Muscle of back (tissue), 13 donors: ENCODE results near the gene NBEAL2. TPM values are rescaled to one million over a fixed set of nuclear protein-coding genes. Genes with fewer than 3 reads are reported as not detected.

Source experiments
- DNase-seq, 3 donors: peaks; one replicate each; pipeline versions ENCODE4 v3.0.0 to v3.0.0-alpha.2; 2013
- long read RNA-seq, 9 donors: transcript quantifications; one replicate each; lab custom pipeline, GENCODE V29; 2026
- polyA plus RNA-seq, 10 donors: library from polyadenylated mRNA; unstranded; fragments of 120-200 nt; gene quantifications; one replicate each; pipeline ENCODE4 v1.2.1, GENCODE V29; 2013; ENCODE audit not compliant: insufficient read length in 10 of 10

Gene NBEAL2, protein sequence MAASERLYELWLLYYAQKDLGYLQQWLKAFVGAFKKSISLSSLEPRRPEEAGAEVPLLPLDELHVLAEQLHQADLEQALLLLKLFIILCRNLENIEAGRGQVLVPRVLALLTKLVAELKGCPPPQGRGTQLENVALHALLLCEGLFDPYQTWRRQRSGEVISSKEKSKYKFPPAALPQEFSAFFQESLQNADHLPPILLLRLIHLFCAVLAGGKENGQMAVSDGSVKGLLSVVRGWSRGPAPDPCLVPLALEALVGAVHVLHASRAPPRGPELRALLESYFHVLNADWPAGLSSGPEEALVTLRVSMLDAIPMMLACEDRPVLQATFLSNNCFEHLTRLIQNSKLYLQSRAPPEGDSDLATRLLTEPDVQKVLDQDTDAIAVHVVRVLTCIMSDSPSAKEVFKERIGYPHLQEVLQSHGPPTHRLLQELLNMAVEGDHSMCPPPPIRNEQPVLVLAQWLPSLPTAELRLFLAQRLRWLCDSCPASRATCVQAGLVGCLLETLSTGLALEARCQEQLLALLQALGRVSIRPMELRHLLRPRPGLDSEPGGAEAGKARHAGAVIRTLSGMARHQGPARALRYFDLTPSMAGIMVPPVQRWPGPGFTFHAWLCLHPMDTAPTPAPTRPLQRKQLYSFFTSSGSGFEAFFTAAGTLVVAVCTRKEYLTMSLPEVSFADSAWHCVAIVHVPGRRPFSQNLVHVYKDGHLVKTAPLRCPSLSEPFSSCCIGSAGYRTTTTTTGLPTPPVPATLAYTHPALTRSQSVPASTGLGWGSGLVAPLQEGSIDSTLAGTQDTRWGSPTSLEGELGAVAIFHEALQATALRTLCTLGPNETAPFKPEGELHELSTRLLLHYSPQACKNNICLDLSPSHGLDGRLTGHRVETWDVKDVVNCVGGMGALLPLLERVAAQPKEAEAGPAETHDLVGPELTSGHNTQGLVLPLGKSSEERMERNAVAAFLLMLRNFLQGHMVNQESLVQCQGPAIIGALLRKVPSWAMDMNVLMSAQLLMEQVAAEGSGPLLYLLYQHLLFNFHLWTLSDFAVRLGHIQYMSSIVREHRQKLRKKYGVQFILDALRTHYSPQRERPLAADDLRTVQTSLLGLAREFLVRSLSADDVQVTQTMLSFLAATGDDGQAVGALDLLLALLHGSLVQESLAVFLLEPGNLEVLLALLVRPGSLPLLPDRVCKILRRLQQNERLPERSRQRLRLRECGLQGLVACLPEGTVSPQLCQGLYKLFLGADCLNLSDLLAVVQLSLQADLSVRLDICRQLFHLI (N-terminal part only)
- polyA plus RNA-seq = 10 to 100 TPM in 8 of 10 donors, 1 to 10 TPM in 2; 9.2 to 19.8 (median 16.0) TPM
- long read RNA-seq, donor 1 = 0 reads
- long read RNA-seq, donor 2 = 0 reads
- long read RNA-seq, donor 3 = 0 reads
- long read RNA-seq, donor 4 = 0 reads
- long read RNA-seq, donor 5 = 0 reads
- long read RNA-seq, donor 6 = 0 reads
- long read RNA-seq, donor 7 = 0 reads
- long read RNA-seq, donor 8 = 0 reads
- long read RNA-seq, donor 9 = 0 reads

DNA sequence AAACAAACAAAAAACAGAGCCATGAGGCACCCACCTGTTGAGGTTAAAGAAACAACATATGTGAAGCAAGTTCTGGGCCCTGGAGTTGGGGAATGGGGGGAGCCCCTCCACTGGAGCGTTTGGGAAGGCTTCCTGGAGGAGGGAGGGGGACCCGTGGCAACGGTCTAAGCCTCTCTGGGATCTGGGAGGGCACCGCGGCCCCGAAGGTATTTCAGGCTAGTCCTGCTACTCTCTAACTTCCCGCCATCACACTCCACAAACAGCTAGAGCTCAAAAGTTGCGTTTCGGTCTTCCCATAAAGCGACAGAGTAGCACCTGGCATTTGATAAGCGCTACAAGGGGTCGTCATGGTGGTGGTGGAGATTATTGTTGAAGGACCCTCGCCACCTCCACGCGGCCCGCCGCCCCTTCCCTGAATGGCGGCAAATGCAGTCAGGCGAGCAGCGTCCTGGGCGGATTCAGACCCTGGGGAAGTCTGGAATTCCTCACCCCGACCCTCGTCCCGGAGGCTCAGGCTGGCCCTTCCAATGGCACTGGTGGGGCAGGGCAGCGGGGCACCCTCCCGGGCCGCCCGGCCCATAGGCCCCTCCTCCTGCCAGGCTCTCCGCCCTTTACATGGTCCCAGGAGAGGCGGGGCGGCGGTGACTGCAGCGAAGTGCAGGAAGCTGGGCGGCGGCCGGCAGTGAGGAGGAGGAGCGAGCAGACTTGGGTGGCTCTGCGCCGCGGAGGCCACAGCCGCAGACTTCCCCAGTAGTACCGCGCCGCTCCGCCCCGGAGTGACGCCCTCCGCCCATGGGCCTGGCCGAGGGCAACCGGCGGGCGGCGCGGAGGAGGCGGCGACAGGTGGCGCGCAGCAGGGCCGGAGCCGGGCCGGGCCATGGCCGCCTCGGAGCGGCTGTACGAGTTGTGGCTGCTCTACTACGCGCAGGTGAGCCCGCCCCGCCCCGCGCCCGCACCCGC is at the start of gene NBEAL2:
Gene NBEAL2, plus strand, starts transcription at position 682 of the 960 bp plus-strand sequence. Its CDS starts 196 bp downstream, at position 878.
- peak; percentile 86 to 94 (median 88) for DNase-seq

DNA sequence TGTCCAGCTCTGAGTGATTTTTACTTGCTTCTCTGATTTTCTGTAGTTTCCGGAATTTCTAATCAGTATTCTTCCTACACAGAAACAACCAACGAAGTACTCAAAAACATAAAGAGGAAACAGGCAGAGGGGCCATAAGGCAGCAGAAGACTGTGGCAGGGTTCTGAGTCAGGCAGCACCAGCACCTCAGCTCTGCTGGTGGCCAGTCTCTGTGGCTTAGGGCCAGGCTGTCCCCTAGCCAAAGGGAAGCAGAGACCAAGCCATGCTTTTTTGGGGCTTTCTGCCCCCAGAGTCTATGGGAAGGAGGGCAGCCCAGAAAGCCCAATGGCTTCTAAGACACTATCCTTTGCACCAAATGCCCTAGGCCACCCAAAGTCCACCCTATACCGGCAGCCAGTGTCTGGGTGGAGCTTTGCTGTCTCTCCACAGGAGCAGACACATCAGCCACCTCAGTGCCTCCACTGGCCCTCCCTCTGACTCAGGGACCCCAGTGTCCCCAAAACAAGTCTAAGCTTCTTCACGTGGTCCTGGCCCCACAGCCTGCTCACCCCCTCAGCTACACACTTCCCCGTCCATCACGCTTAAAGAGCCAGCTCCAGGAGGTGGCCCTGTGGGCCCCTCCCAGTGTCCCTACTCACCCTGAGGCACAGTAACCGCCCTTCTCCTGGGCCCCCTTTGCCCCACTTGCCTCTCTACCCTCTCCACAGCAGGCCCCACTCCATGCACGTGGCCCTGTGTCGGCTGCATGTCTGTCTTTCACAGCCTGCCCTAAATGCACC is 49.1 kb upstream of the NBEAL2 start:
- DNase-seq = no peak

DNA sequence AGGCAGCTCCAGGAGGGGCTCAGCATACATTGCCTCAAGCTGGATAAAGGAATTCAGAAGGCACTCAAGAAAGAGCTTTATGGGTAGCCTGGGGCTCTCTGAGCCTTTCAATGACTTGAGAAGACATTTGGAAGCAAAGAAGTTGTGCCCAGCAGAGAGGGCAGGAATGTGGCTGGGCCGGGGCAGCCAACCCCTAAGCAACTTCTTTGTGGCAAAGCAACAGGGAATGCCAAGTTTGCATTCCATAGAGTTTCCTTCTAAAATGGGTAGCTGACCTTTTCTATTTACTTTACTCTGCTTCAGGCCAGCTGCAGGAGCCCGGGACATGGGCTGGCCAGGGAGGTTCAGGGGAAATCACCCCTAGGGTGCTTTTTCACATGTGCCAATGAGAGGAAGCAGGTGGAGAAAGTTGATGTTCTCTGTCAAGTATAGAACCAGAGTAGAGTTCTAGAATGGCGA is 48.5 kb upstream of the NBEAL2 start:
- DNase-seq = no peak

DNA sequence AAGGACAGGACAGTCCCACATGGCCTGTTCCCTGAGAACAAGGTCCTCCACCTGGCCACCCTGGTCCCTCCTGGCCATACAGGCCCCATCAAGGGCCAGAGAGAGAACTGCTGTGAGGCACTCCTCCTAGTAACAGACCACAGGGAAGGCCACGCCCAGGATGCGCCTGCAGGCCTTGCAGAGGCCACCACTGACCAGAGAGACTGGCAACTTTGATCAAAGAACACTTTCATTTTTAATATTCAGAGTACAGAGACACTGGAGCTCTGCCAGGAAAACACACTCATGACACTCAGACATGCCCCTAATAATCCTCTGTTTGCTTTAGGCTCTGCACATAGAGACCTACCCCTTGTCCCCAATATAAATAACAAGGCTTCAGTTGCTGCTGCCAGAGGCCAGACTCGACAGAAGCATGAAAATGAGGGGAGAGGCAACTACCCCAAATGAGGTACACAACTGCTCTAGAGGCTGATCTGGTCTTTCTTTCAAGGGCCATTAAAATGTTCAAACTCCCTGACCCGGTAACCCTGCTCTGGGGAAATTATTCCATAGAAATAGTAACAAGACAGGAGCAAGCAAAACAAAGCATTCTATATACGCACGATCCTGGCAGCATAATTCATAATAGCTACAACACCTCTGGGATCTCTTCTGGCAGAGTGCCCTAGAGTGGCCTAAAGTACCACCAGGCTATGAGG is 47.7 kb upstream of the NBEAL2 start:
- peak in 1 of 3 donors; percentile 55 for DNase-seq

DNA sequence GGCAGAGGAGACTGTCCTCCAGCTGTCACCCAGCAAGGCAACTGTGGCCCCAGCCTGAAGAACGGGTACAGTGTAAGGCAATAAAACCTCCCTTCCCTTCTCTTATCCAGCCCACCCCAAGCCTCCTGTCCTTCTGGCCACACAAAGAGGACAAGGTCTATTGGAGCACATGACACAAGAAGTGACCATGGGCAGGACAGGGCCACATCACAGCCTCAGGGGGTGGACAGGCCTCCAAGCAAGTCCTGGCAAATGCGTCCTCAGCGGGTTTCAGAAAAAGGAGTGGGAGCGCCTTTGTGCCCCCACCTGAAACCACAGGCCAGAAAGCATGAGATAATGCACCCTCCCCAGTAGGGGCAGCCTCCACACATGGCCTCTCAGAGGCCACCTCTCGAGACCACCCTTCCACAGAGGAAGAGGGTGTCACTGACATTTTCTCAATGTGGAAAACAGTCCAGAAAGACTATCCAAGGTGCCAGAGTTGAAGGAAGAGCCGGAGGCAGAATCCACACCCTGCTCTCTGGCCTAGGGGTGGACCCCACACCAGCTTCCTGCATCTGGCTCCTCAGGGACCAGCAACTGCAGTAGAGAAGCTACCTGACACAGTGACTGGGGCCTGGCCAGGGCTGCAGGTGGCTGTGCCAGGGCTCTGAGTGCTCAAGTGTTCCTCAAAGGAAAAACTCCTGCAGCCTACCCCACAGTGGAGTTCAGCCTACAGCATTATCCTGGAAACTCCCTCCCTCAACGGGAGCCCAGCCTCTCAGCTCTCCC is 46.8 kb upstream of the NBEAL2 start:
- no peak for DNase-seq

DNA sequence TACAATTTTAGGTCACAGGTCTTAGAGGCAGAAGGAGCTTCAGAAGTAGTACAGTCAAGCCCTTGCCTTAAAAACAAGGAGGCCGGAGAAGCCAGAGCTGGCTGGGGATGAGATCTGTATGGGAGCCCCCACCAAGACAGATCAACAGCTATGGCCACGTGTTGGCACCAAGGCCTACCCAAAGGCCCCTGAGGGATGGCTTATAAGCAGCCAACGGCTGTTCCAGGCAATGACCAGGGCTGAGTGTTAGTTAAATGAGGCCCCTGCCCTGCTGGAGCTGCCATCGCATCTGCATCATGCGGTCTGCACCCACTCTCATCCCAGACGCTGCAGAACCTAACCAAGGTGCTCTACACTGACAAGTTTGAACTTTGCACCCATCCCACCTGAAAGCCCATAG is 46.2 kb upstream of the NBEAL2 start:
- DNase-seq = no peak

DNA sequence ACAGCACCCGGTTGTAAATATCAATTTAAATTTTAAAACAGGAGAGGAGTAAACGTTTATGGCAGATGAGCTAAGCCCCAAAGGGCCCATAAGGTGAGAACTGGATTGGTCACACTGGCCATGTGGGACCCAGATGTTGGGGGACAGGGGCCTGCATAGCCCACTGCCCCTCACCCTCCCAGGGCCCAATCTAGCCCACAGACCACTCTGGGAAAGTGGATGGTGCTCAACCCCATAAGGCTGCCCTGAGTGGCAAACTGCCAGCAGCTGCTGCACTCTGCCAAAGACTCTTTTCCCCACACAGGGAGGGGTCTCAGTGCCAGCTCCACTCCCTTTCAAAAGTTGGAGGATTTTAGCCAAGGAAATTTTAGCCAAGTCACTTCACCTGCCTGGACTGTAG is 45.4 kb upstream of the NBEAL2 start:
- DNase-seq = no peak

DNA sequence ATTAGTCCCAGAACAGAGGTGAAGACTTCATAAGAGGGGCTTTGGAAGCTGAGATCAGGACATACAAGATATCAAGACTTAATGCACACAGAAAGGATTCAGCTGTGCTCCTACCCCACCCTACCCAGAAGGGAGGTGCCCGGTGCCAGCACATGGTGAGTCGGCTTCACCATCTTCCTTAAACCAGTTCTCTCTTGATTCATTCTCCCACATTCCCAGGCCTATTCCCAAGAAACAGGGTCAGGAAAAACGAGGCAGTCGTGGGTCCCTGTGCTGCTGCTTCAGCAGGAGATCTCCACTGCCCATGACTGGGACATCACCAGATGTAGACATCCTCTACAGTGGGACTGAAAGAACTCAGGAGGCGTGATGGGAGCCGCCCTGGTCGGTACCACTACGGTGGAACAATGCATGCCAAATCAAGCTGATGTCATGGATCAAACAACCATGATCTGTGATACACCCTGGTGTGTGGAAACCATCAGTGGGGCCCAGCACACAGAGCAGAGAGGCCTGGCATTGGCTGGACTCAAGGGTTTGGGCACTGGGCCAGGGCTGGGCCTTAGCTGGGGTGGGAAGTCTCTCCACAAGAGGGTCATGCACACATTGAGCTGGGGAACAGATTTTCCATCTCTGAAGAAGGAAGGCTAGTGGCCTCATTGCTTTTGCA is 44.8 kb upstream of the NBEAL2 start:
- DNase-seq = peak in 1 of 3 donors; percentile 45

DNA sequence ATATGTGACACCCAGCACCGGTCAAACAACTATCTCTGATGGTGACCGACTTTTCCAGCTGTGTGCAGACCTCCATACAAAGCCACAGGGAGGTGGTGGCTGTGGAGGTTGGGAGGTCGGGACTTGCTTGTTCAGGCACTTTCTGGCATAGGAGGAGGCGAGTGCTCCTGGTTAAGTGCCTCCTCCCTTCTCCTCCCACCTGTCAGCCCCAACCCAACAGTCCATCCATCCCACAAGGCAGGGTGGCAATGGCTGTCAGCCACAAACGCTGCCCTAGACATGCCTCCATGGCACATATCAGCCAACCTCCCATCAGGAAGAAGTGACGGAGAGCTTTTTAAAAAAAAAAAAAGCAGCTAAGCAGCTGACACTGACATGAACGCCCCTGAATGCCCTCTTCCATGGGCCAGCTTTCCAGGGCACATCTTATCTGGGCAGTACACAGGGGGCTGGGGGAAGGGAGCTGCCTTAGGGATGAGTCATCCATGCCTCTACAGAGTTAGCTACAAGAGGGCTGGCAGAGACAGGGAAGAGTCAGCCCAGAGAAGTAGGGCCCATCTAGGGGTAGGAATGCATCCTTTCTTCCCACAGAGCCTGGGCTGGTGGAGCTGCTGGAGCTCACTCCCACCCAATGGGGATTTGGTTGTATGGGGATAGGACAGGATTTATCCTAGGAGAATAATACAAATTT is 44.2 kb upstream of the NBEAL2 start:
- DNase-seq = peak; percentile 72 to 92 (median 78)

DNA sequence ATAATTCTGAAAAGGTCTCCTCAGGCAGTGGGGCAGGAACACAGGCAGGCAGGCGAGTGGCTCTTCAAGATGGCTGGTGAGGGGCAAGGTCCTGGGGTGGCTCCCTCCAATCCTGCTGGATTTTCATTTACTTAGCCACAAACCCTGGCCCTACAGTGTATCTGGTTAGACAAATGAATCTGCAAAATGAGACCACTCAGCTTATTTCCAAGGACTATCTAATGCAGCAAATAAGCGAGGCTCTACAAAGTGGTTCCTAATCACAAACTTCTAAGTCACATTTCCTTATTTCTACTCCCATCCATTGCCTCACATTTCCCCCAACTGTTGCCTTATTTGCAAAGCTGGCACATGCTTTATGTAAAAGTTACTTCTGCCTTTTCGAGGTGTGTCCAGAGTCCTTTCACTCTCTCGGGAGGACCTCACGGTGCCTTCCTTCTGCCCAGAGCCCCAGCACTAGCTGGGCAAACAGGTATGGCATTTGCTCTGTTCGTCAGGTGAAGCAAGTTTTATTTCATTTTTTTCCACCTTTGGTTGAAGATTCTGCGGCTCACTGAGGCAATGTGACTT is 43.4 kb upstream of the NBEAL2 start:
- no peak for DNase-seq

DNA sequence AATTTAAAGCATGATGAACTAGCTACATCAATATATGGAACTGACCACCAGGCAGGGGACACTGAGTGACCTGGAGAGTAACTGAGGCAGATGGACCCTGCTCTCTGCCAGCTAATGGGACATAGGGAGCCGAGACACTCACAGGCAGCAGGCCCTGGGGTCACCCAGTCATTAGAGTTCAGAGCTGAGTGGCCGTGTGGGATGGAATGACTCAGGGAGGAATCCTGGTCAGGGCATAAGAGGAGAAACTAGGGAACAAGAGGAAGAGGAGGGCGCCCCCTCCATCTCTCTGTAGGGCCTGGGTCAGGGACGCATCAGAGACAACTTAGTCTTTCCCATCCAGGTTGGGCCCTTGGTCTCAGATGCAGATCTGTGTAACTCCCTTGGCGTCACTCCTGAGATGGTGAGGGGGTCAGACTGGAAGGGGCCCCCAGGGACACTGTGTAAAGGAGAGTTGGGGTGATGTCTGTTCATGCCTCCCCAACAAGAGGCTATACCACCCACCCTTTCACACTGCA is 42.7 kb upstream of the NBEAL2 start:
- no peak for DNase-seq

DNA sequence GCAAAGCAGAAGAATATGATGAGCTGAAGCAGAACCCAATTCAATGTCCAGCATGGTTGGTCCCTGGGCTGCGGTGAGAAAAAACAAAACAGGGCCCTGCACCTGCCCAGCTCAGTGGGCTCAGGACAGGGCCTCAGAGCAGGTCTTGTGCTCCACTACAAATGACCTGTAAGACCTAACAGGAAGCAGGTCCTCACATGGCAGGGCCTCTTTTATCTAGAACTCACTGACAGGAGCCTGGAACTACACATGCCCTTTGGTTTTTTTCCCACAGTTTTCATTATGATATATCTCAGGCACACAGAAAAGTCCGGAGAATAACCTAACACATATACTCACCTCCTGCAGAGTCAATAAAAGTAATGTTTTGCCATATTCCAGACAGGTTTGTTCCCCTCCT is 41.3 kb upstream of the NBEAL2 start:
- no peak for DNase-seq

DNA sequence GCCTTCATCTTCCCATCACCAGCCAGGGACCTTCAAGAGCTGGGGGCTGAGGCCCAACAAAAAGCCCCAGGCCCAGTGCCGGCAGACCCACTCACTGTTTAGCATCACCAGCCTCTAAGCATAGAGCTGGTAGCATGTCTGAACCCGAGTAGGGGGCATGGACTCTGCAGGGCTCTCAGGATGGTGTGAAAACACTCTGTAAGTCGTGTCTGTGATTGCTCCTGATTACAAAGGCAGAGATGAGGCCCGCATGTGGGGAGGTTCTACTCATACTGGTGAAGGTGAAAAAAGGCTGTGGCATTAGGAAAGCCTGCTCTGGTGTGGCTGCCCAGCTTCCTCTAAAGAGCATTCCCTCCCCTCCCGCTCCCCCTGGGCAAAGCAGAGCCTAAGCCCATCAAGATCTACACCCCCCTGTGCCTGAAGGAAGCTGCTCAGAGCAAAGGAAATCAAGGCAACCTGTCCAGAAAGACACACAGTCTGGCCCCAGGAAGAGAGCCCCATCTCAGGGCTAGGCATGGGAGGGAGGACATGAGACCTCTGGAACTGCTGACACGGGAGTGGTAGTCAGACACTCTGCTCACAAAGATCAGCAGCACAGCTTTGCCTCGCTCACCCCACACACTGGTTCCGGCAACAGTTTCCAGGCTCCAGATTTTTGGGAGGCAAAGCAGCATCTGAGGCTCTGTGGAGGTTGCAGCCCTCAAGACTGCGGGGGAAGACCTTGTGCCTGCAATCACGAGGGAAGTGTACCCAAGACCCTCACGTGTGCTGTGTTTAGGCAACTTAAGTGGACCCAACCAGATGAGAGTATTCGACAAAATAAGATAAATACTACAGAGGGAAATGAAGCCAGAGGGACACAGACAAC is 39.7 kb upstream of the NBEAL2 start:
- DNase-seq = no peak

DNA sequence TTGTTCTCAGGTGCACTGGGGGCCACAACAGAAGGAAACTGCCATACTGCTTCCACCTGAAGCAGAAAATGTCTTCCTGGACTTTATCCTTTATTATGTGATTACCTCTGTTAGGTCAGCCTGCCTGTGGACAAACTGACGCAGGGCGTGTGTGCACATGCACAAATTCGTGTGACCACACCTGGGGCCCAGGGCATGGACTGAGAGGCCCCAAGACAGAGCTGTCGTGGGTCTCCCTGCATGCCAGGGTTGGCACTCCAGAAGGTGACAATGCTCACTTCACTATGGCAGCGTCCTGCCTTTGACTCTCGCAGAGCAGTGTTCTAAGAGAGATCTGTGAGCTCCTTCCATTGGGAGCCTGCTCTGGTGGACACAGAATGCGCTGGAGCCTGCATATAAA is 37.4 kb upstream of the NBEAL2 start:
- no peak for DNase-seq
